Measurements from ENCODE around the gene OR5B17.

DNA sequence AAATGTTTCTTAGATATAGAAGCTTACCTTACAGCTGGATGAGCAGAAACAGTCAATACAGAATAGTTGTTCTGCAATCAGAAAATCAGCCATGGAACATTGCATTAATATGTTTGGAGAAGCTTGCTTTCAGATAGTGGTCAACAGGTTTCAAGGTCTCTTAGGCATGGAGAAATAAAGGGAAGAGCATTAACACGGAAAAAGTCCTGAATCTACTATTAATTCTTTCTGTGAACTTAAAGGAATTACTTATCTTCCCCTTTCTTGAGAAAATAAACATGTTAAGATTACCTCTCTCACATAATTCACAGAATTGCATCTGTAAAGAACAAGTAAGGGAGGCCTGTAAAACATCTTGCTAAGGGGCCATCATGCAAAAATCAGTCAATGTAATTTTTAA is 47.9 kb upstream of the OR5B17 start, which contains the start of gene OR5B3:
- TF ChIP-seq, protein P1, sequence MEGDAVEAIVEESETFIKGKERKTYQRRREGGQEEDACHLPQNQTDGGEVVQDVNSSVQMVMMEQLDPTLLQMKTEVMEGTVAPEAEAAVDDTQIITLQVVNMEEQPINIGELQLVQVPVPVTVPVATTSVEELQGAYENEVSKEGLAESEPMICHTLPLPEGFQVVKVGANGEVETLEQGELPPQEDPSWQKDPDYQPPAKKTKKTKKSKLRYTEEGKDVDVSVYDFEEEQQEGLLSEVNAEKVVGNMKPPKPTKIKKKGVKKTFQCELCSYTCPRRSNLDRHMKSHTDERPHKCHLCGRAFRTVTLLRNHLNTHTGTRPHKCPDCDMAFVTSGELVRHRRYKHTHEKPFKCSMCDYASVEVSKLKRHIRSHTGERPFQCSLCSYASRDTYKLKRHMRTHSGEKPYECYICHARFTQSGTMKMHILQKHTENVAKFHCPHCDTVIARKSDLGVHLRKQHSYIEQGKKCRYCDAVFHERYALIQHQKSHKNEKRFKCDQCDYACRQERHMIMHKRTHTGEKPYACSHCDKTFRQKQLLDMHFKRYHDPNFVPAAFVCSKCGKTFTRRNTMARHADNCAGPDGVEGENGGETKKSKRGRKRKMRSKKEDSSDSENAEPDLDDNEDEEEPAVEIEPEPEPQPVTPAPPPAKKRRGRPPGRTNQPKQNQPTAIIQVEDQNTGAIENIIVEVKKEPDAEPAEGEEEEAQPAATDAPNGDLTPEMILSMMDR (conservative IDR thresholded peaks at IDR 0.05): no peak
- TF ChIP-seq ZFX (IDR thresholded peaks at IDR 0.05): no peak

All from C4-2B (cell line).